Upper lobe of left lung (tissue), 6 donors: Measurements from ENCODE around the gene CYTH3. TPM values are rescaled to one million over a fixed set of nuclear protein-coding genes. Genes with fewer than 3 reads are reported as not detected.
"Not testable (repeated sequence)": the region's sequence is repeated elsewhere in the genome, so short reads cannot be mapped to it uniquely, and the experiment has no call there.

Source experiments
- ATAC-seq, 2 donors: fragments of 200-7000 bp; cut with Tn5 transposase; one replicate each; pipeline ENCODE4 v1.9.1; 2022; ENCODE audit warnings: mild to moderate bottlenecking in 2 of 2, moderate library complexity in 2 of 2; ENCODE audit not compliant: low FRiP score in 2 of 2
- DNase-seq, 2 donors: peaks; one replicate each; pipeline ENCODE4 v3.0.0-alpha.2; 2019 to 2020
- H3K27ac ChIP-seq, 4 donors: fragments of 200-600 bp; sonication (generic); one replicate each; pipeline ENCODE4 v1.5.1; 2016 to 2019
- H3K27me3 ChIP-seq, 4 donors: fragments of 200-600 bp; sonication (generic); one replicate each; pipeline ENCODE4 v1.5.1; 2017 to 2019
- H3K36me3 ChIP-seq, 4 donors: fragments of 200-600 bp; sonication (generic); one replicate each; pipeline ENCODE4 v1.5.1; 2016 to 2019
- H3K4me1 ChIP-seq, 4 donors: fragments of 200-600 bp; sonication (generic); one replicate each; pipeline ENCODE4 v1.5.1; 2018 to 2019
- H3K4me3 ChIP-seq, 4 donors: fragments of 200-600 bp; sonication (generic); one replicate each; pipeline ENCODE4 v1.5.1; 2017 to 2019; ENCODE audit warnings: mild to moderate bottlenecking in 2 of 4, moderate library complexity in 1 of 4
- H3K9me3 ChIP-seq, 4 donors: fragments of 200-600 bp; sonication (generic); one replicate each; pipeline ENCODE4 v1.5.1; 2018 to 2019
- CTCF ChIP-seq, 6 experiments: fragments of 450-650 bp in 4 of 6; fragments of 200-600 bp in 2 of 6; sonication (generic) in 2 of 6; IDR thresholded peaks; one replicate each; pipeline ENCODE4 v1.5.1; 2016 to 2019; ENCODE audit warnings: antibody characterized with exemption in 6 of 6
- EP300 ChIP-seq, 4 donors: sonication (generic); formaldehyde crosslinking; IDR thresholded peaks; one replicate each; pipeline ENCODE4 v1.5.1; 2017; ENCODE audit warnings: antibody characterized with exemption in 4 of 4, control low read depth in 2 of 4
- POLR2A ChIP-seq, 4 donors: fragments of 450-650 bp; IDR thresholded peaks; one replicate each; pipeline ENCODE4 v1.5.1; 2016 to 2017; ENCODE audit warnings: antibody characterized with exemption in 4 of 4, mild to moderate bottlenecking in 2 of 4
- POLR2AphosphoS5 ChIP-seq, 2 donors: sonication (generic); formaldehyde crosslinking; IDR thresholded peaks; one replicate each; pipeline ENCODE4 v1.5.1; 2017; ENCODE audit warnings: antibody characterized with exemption in 2 of 2
- WGBS, 2 donors: methylation state at CpG; one replicate each; pipeline ENCODE4 v1.1.5; 2017 to 2018; 5-methylcytosine and 5-hydroxymethylcytosine counted together
- total RNA-seq, 6 donors: library from RNA; depleted of rRNA in 4 of 6; stranded (reverse); fragments of >200 nt in 4 of 6; gene quantifications; one replicate each; pipeline versions ENCODE4 v1.1.0 to v1.2.1, GENCODE V29; 2016 to 2021
- donor health status: DM: no; HTN: no; CAD: no; lungs with moderate emphysema.
- donor health status: DM: no; HTN: yes; CAD: no; lungs with severe emphysema.

Gene CYTH3
- total RNA-seq, 6 donors from 2014 or later: 24.2 to 76.5 (median 32.9) TPM

GRCh38 chr7:6290319-6290741 lies 17.9 kb upstream of the CYTH3 start:
- ATAC-seq (no peak), DNase-seq (no peak)
- H3K4me1 ChIP-seq: peaks cover 0 to 5% (median 0%) of the 10 kb centered on the region in 4 donors
- no peaks in the 10 kb centered on the region for H3K36me3 ChIP-seq
- H3K27ac ChIP-seq: no peak overlapping the region
- no peak overlapping the region for H3K4me3 ChIP-seq
- TF ChIP-seq EP300 (IDR thresholded peaks at IDR 0.05) (no peak), POLR2AphosphoS5 (IDR thresholded peaks at IDR 0.05) (no peak), CTCF (IDR thresholded peaks at IDR 0.05) (no peak), POLR2A (IDR thresholded peaks at IDR 0.05) (no peak)
- H3K27me3 ChIP-seq: no peaks in the 10 kb centered on the region
- no peaks in the 10 kb centered on the region for H3K9me3 ChIP-seq
- WGBS, 2 donors: 63 to 71% methylated on average over 8 to 9 of the region's 9 CpGs

- Histone ChIP-seq H3K27ac (no peak overlapping the region), H3K27me3 (no peaks in the 10 kb centered on the region), H3K4me1 (no peaks in the 10 kb centered on the region), H3K36me3 (no peaks in the 10 kb centered on the region), H3K4me3 (no peak overlapping the region), H3K9me3 (no peaks in the 10 kb centered on the region)
- TF ChIP-seq POLR2AphosphoS5 (IDR thresholded peaks at IDR 0.05) (no peak), EP300 (IDR thresholded peaks at IDR 0.05) (no peak), POLR2A (IDR thresholded peaks at IDR 0.05) (no peak), CTCF (IDR thresholded peaks at IDR 0.05) (no peak)
- DNase-seq (no peak), ATAC-seq (no peak)
- 91 to 100% methylated on average over 2 of the region's 2 CpGs for WGBS, 2 donors
These were observed 15.9 kb upstream of the CYTH3 start for GRCh38 chr7:6288270-6288860.

GRCh38 chr7:6286486-6286885 lies 14.1 kb upstream of the CYTH3 start:
- no peak for DNase-seq
- H3K27ac ChIP-seq: no peak overlapping the region
- no peak overlapping the region for H3K4me3 ChIP-seq
- no peaks in the 10 kb centered on the region for H3K9me3 ChIP-seq
- no peak for ATAC-seq
- H3K27me3 ChIP-seq: no peaks in the 10 kb centered on the region
- TF ChIP-seq POLR2A (IDR thresholded peaks at IDR 0.05) (no peak), POLR2AphosphoS5 (IDR thresholded peaks at IDR 0.05) (no peak), EP300 (IDR thresholded peaks at IDR 0.05) (no peak)
- H3K36me3 ChIP-seq: no peaks in the 10 kb centered on the region
- no peaks in the 10 kb centered on the region for H3K4me1 ChIP-seq
- 87 to 91% methylated on average over 8 of the region's 8 CpGs for WGBS, 2 donors

- H3K9me3 ChIP-seq: no peaks in the 10 kb centered on the region
- no peaks in the 10 kb centered on the region for H3K36me3 ChIP-seq
- WGBS, 2 donors: 80 to 85% methylated on average over 18 to 20 of the region's 20 CpGs
- no peak overlapping the region for H3K27ac ChIP-seq
- no peak for ATAC-seq
- TF ChIP-seq POLR2A (IDR thresholded peaks at IDR 0.05): no peak
- no peak for TF ChIP-seq POLR2AphosphoS5 (IDR thresholded peaks at IDR 0.05)
- TF ChIP-seq EP300 (IDR thresholded peaks at IDR 0.05): no peak
- no peak for TF ChIP-seq CTCF (IDR thresholded peaks at IDR 0.05)
- H3K4me3 ChIP-seq: no peak overlapping the region
- no peaks in the 10 kb centered on the region for H3K27me3 ChIP-seq
- DNase-seq: no peak
- H3K4me1 ChIP-seq: no peaks in the 10 kb centered on the region
These were observed 12.3 kb upstream of the CYTH3 start for GRCh38 chr7:6284461-6285360.

GRCh38 chr7:6284055-6284400 lies 11.6 kb upstream of the CYTH3 start:
- TF ChIP-seq CTCF (IDR thresholded peaks at IDR 0.05): no peak
- TF ChIP-seq EP300 (IDR thresholded peaks at IDR 0.05): no peak
- TF ChIP-seq POLR2A (IDR thresholded peaks at IDR 0.05): no peak
- no peak for TF ChIP-seq POLR2AphosphoS5 (IDR thresholded peaks at IDR 0.05)
- WGBS, 2 donors: 84 to 89% methylated on average over 7 of the region's 7 CpGs

GRCh38 chr7:6283391-6284054 lies 11.1 kb upstream of the CYTH3 start:
- 78 to 84% methylated on average over 9 of the region's 9 CpGs for WGBS, 2 donors
- not testable (repeated sequence) for H3K4me1 ChIP-seq, H3K9me3 ChIP-seq, H3K27ac ChIP-seq, H3K27me3 ChIP-seq, DNase-seq, H3K4me3 ChIP-seq, H3K36me3 ChIP-seq
- ATAC-seq: peak; percentile 57 to 68

More at GRCh38 chr7:6284055-6284400, 11.6 kb upstream of the CYTH3 start:
- Histone ChIP-seq H3K4me1 (no peaks in the 10 kb centered on the region), H3K36me3 (no peaks in the 10 kb centered on the region), H3K4me3 (no peak overlapping the region), H3K27ac (no peak overlapping the region), H3K9me3 (no peaks in the 10 kb centered on the region), H3K27me3 (no peaks in the 10 kb centered on the region)
- no peak for DNase-seq
- ATAC-seq: no peak
